Measurements from ENCODE around the gene HIGD1A. TPM values are rescaled to one million over a fixed set of nuclear protein-coding genes. Genes with fewer than 3 reads are reported as not detected.

HIGD1A gene
- total RNA-seq, 1 donor from 2014 or later: 173 TPM

GRCh38 chr3:42764115-42764514 is 40.2 kb downstream of the HIGD1A start:
- H3K9me3 ChIP-seq: no peaks in the 10 kb centered on the region
- no peak overlapping the region for H3K4me3 ChIP-seq
- H3K27ac ChIP-seq: no peak overlapping the region
- intact Hi-C loops (cut with DNase I): no loop called here
- TF ChIP-seq CTCF (IDR thresholded peaks at IDR 0.05) (no peak), POLR2A (IDR thresholded peaks at IDR 0.05) (no peak), POLR2AphosphoS5 (IDR thresholded peaks at IDR 0.05; ENCODE audit: insufficient read depth in 1 of 2, low read depth in 1 of 2) (no peak)
- no peaks in the 10 kb centered on the region for H3K4me1 ChIP-seq
- H3K36me3 ChIP-seq: no peaks in the 10 kb centered on the region
- DNase-seq (ENCODE audit: extremely low spot score in 2 of 2): no peak
- no peaks in the 10 kb centered on the region for H3K27me3 ChIP-seq

- Histone ChIP-seq H3K27me3 (no peaks in the 10 kb centered on the region), H3K36me3 (no peaks in the 10 kb centered on the region), H3K4me3 (no peak overlapping the region), H3K27ac (no peak overlapping the region), H3K4me1 (no peaks in the 10 kb centered on the region), H3K9me3 (no peaks in the 10 kb centered on the region)
- TF ChIP-seq POLR2AphosphoS5 (IDR thresholded peaks at IDR 0.05; ENCODE audit: insufficient read depth in 1 of 2, low read depth in 1 of 2): no peak
- TF ChIP-seq CTCF (IDR thresholded peaks at IDR 0.05): no peak
- no peak for TF ChIP-seq POLR2A (IDR thresholded peaks at IDR 0.05)
- DNase-seq (ENCODE audit: extremely low spot score in 2 of 2): no peak
- intact Hi-C loops (cut with DNase I): no loop called here
These were observed 41.3 kb downstream of the HIGD1A start for GRCh38 chr3:42763021-42763420.

- Histone ChIP-seq H3K27me3 (no peaks in the 10 kb centered on the region), H3K36me3 (no peaks in the 10 kb centered on the region), H3K27ac (no peak overlapping the region), H3K4me1 (no peaks in the 10 kb centered on the region), H3K9me3 (no peaks in the 10 kb centered on the region), H3K4me3 (no peak overlapping the region)
- intact Hi-C loops (cut with DNase I): no loop called here
- TF ChIP-seq POLR2AphosphoS5 (IDR thresholded peaks at IDR 0.05; ENCODE audit: insufficient read depth in 1 of 2, low read depth in 1 of 2) (no peak), POLR2A (IDR thresholded peaks at IDR 0.05) (no peak), CTCF (IDR thresholded peaks at IDR 0.05) (no peak)
- DNase-seq (ENCODE audit: extremely low spot score in 2 of 2): no peak
These were observed 42.1 kb downstream of the HIGD1A start for GRCh38 chr3:42762046-42762724.

GRCh38 chr3:42758126-42758525 is 46.2 kb downstream of the HIGD1A start:
- DNase-seq (ENCODE audit: extremely low spot score in 2 of 2): peak in 1 of 2 donors; percentile 60
- TF ChIP-seq POLR2AphosphoS5 (IDR thresholded peaks at IDR 0.05; ENCODE audit: insufficient read depth in 1 of 2, low read depth in 1 of 2): no peak
- H3K4me3 ChIP-seq: no peak overlapping the region
- no peaks in the 10 kb centered on the region for H3K4me1 ChIP-seq
- no peaks in the 10 kb centered on the region for H3K36me3 ChIP-seq
- intact Hi-C loops (cut with DNase I): no loop called here
- no peak overlapping the region for H3K27ac ChIP-seq
- H3K27me3 ChIP-seq: no peaks in the 10 kb centered on the region
- no peaks in the 10 kb centered on the region for H3K9me3 ChIP-seq

- no peak overlapping the region for H3K27ac ChIP-seq
- no peaks in the 10 kb centered on the region for H3K4me1 ChIP-seq
- no peak overlapping the region for H3K4me3 ChIP-seq
- no peak for DNase-seq (ENCODE audit: extremely low spot score in 2 of 2)
- H3K9me3 ChIP-seq: no peaks in the 10 kb centered on the region
- TF ChIP-seq POLR2A (IDR thresholded peaks at IDR 0.05): no peak
- H3K27me3 ChIP-seq: no peaks in the 10 kb centered on the region
- intact Hi-C loops (cut with DNase I): no loop called here
- no peaks in the 10 kb centered on the region for H3K36me3 ChIP-seq
These were observed 47.5 kb downstream of the HIGD1A start for GRCh38 chr3:42756681-42757213.

Measured in vagina (tissue), 2 donors.